OCI-LY3 (cell line): Measurements from ENCODE around the gene SLC8A2.

ENCODE experiments used
- H2AFZ ChIP-seq: fragments of 200-600, 300-600 bp; shearing (Covaris generic); 2 replicates; pipeline ENCODE4 v1.6.0; 2014; ENCODE audit warnings: antibody characterized with exemption, low read depth, low read length
- H3K27ac ChIP-seq: fragments of 200-600, 300-600 bp; sonication (generic); 2 replicates; pipeline ENCODE4 v1.5.1; 2014; ENCODE audit warnings: mild to moderate bottlenecking, low read length, moderate library complexity, mixed read lengths
- H3K27me3 ChIP-seq: fragments of 200-600, 300-600 bp; sonication (generic); 2 replicates; pipeline ENCODE4 v1.6.1; 2014; ENCODE audit warnings: low read depth, low read length, mixed read lengths
- H3K36me3 ChIP-seq: fragments of 200-600, 300-600 bp; sonication (generic); replicated peaks from 2 replicates; pipeline ENCODE3; 2014; ENCODE audit warnings: low read depth, low read length, mixed read lengths
- H3K4me1 ChIP-seq: fragments of 300-600, 200-600 bp; sonication (generic); 2 replicates; pipeline ENCODE4 v1.6.1; 2014; ENCODE audit warnings: low read length, mixed read lengths
- H3K4me2 ChIP-seq: fragments of 200-600, 300-600 bp; sonication (generic); 2 replicates; pipeline ENCODE4 v1.6.1; 2014; ENCODE audit warnings: low read length, mixed read lengths
- H3K4me3 ChIP-seq: fragments of 300-600, 200-600 bp; sonication (generic); 2 replicates; pipeline ENCODE4 v1.5.1; 2014; ENCODE audit warnings: antibody characterized with exemption, mild to moderate bottlenecking, low read length, moderate library complexity
- H3K79me2 ChIP-seq: fragments of 300-600, 200-600 bp; shearing (Covaris generic); 2 replicates; pipeline ENCODE4 v1.6.1; 2014; ENCODE audit warnings: mild to moderate bottlenecking, low read length, mixed read lengths
- H3K9ac ChIP-seq: fragments of 300-600, 200-600 bp; shearing (Covaris generic); 2 replicates; pipeline ENCODE4 v1.6.0; 2014; ENCODE audit warnings: mild to moderate bottlenecking, low read length, moderate library complexity
- H3K9me3 ChIP-seq: fragments of 200-600, 300-600 bp; shearing (Covaris generic); 2 replicates; pipeline ENCODE4 v1.6.1; 2014; ENCODE audit warnings: low read length, mixed read lengths; ENCODE audit not compliant: insufficient read depth
- H4K20me1 ChIP-seq: fragments of 200-600, 300-600 bp; sonication (generic); 2 replicates; pipeline ENCODE4 v1.6.1; 2016; ENCODE audit warnings: low read length, mixed read lengths; ENCODE audit not compliant: insufficient read depth
- EZH2phosphoT487 ChIP-seq: fragments of 200-600 bp; shearing (Covaris generic); IDR thresholded peaks from 2 replicates; pipeline ENCODE4 v1.6.1; 2018; ENCODE audit warnings: antibody characterized with exemption, mixed run types, low read depth
- TF ChIP-seq, protein P1 (sequence below): fragments of 200-600, 300-600 bp; sonication (generic); IDR thresholded peaks from 2 replicates; pipeline ENCODE4 v1.5.1; 2014; ENCODE audit warnings: antibody characterized with exemption, low read length, low read depth

The SLC8A2 gene

GRCh38 chr19:47381653-47382279 is 89.9 kb downstream of the SLC8A2 start:
- no peak for TF ChIP-seq EZH2phosphoT487
- TF ChIP-seq, protein P1, sequence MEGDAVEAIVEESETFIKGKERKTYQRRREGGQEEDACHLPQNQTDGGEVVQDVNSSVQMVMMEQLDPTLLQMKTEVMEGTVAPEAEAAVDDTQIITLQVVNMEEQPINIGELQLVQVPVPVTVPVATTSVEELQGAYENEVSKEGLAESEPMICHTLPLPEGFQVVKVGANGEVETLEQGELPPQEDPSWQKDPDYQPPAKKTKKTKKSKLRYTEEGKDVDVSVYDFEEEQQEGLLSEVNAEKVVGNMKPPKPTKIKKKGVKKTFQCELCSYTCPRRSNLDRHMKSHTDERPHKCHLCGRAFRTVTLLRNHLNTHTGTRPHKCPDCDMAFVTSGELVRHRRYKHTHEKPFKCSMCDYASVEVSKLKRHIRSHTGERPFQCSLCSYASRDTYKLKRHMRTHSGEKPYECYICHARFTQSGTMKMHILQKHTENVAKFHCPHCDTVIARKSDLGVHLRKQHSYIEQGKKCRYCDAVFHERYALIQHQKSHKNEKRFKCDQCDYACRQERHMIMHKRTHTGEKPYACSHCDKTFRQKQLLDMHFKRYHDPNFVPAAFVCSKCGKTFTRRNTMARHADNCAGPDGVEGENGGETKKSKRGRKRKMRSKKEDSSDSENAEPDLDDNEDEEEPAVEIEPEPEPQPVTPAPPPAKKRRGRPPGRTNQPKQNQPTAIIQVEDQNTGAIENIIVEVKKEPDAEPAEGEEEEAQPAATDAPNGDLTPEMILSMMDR, result no peak
- H3K4me3 ChIP-seq, result no peak overlapping the region
- H2AFZ ChIP-seq, result no peak overlapping the region
- no peak overlapping the region for H3K4me2 ChIP-seq
- H3K27ac ChIP-seq, result no peak overlapping the region
- H3K4me1 ChIP-seq, result no peaks in the 10 kb centered on the region
- no peaks in the 10 kb centered on the region for H3K9me3 ChIP-seq
- no peaks in the 10 kb centered on the region for H3K79me2 ChIP-seq
- H3K27me3 ChIP-seq, result no peaks in the 10 kb centered on the region
- H4K20me1 ChIP-seq, result no peaks in the 10 kb centered on the region
- no peak overlapping the region for H3K9ac ChIP-seq
- H3K36me3 ChIP-seq, result peaks cover 36% of the 10 kb centered on the region

DNA sequence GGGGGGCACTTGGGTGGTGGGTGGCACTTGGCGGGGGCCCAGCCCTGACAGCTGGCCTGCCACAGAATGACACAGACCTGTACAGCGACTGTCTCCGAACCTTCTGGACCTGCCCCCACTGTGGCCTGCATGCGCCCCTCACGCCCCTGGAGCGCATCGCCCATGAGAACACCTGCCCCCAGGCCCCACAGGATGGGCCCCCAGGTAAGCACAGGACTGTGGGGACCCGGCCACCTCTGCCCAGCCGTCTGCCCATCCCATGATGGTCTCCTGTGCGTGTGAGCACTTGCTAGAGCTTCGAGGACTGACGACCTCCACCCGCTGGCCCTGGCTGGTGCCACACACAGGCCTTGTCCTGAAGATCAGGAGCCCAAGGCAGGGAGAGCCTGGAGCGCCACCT is 90.6 kb downstream of the SLC8A2 start:
- Histone ChIP-seq H3K9me3 (no peaks in the 10 kb centered on the region), H3K4me3 (no peak overlapping the region), H2AFZ (no peak overlapping the region), H3K9ac (no peak overlapping the region), H3K4me1 (no peaks in the 10 kb centered on the region), H4K20me1 (no peaks in the 10 kb centered on the region), H3K79me2 (no peaks in the 10 kb centered on the region), H3K27me3 (no peaks in the 10 kb centered on the region), H3K27ac (no peak overlapping the region), H3K36me3 (peaks cover 37% of the 10 kb centered on the region), H3K4me2 (no peak overlapping the region)
- TF ChIP-seq, protein P1, result no peak
- TF ChIP-seq EZH2phosphoT487, result no peak

GRCh38 chr19:47380559-47380958 is 91.1 kb downstream of the SLC8A2 start:
- Histone ChIP-seq H3K79me2 (no peaks in the 10 kb centered on the region), H3K9me3 (no peaks in the 10 kb centered on the region), H3K9ac (no peak overlapping the region), H3K4me2 (no peak overlapping the region), H3K27ac (no peak overlapping the region), H3K27me3 (no peaks in the 10 kb centered on the region), H3K4me3 (no peak overlapping the region), H2AFZ (no peak overlapping the region), H4K20me1 (no peaks in the 10 kb centered on the region), H3K4me1 (no peaks in the 10 kb centered on the region), H3K36me3 (peaks cover 43% of the 10 kb centered on the region)
- no peak for TF ChIP-seq EZH2phosphoT487
- TF ChIP-seq, protein P1, result no peak

DNA sequence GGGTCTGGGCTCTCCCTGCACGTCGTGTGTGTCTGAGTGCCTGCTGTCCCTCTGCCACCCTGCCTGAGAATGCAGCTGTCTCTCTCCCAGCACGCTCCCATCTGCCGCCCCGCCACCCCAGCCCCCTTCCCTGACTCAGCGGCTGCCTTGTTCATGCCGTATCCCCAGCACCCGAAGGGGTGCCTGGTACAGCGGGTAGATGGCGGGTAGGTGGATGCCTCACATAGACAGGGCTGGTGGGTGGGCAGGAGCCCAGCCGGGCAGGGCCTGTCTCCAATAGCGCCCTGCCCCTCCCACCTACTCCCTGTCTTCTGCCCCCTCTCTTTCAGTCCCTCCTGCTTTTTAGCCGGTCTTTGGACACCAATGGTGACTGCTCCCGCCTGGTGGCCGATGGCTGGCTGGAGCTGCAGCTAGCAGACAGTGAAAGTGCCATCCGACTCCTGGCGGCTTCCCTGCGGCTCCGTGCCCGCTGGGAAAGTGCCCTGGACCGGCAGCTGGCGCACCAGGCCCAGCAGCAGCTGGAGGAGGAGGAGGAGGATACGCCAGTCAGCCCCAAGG is 92.2 kb downstream of the SLC8A2 start:
- Histone ChIP-seq H3K79me2 (no peaks in the 10 kb centered on the region), H3K4me2 (no peak overlapping the region), H3K9me3 (no peaks in the 10 kb centered on the region), H3K4me3 (no peak overlapping the region), H4K20me1 (no peaks in the 10 kb centered on the region), H2AFZ (no peak overlapping the region), H3K36me3 (peaks cover 54% of the 10 kb centered on the region), H3K9ac (no peak overlapping the region), H3K27ac (no peak overlapping the region), H3K4me1 (no peaks in the 10 kb centered on the region), H3K27me3 (no peaks in the 10 kb centered on the region)
- no peak for TF ChIP-seq EZH2phosphoT487
- TF ChIP-seq, protein P1, result no peak
